ENCODE results near the gene ADGB.

- TF ChIP-seq CTCF (conservative IDR thresholded peaks at IDR 0.05 in 1 of 2, IDR thresholded peaks at IDR 0.05 in 1 of 2; ENCODE audit: low read depth in 1 of 2, low read length in 2 of 2) (no peak), EZH2 (IDR thresholded peaks at IDR 0.05; ENCODE audit: low read length, missing control alignments) (no peak)
Measured at GRCh38 chr6:146850238-146850896, 251.6 kb downstream of the ADGB start.

All from fibroblast of lung (primary cell).